ENCODE results near the gene FLRT3. TPM values are rescaled to one million over a fixed set of nuclear protein-coding genes. Genes with fewer than 3 reads are reported as not detected.

Gene FLRT3
- total RNA-seq, 1 experiment from 2014 or later = 2.1 TPM

GRCh38 chr20:14303651-14304050 is 33.8 kb downstream of the FLRT3 start:
- Histone ChIP-seq H4K20me1 (ENCODE audit: control insufficient read depth, insufficient read depth, insufficient read length) (no peaks in the 10 kb centered on the region), H3K9me3 (ENCODE audit: control insufficient read depth, low read depth, low read length) (no peaks in the 10 kb centered on the region), H3K4me2 (ENCODE audit: insufficient read depth, insufficient read length, low read length) (no peak overlapping the region), H3T11ph (ENCODE audit: low read length) (no peak overlapping the region), H3K4ac (ENCODE audit: low read depth, low read length) (no peak overlapping the region), H3K27ac (ENCODE audit: insufficient read length, low read depth, low read length) (no peak overlapping the region), H3K4me1 (ENCODE audit: insufficient read depth, low read length) (no peaks in the 10 kb centered on the region), H2BK12ac (ENCODE audit: insufficient read length, low read depth, low read length) (no peak overlapping the region), H3K23me2 (ENCODE audit: insufficient read length, low read depth, low read length, poor library complexity, severe bottlenecking) (no peaks in the 10 kb centered on the region), H3K79me1 (ENCODE audit: insufficient read depth, low read depth, low read length, poor library complexity, severe bottlenecking) (no peaks in the 10 kb centered on the region), H2BK5ac (ENCODE audit: insufficient read length, low read length) (no peak overlapping the region), H2BK20ac (ENCODE audit: low read depth, low read length, poor library complexity, severe bottlenecking) (no peak overlapping the region), H2AFZ (ENCODE audit: low read length) (no peak overlapping the region), H3K23ac (ENCODE audit: insufficient read length, low read depth, low read length) (no peak overlapping the region), H4K5ac (ENCODE audit: insufficient read length, low read depth, low read length) (no peak overlapping the region), H3K9ac (ENCODE audit: extremely low read depth, insufficient read length, low read length) (no peak overlapping the region), H4K8ac (replicated peaks; ENCODE audit: insufficient read length, low read depth, low read length) (no peak overlapping the region), H3K27me3 (ENCODE audit: insufficient read depth, low read length) (no peaks in the 10 kb centered on the region), H3K79me2 (ENCODE audit: insufficient read depth, low read length) (no peaks in the 10 kb centered on the region), H4K91ac (ENCODE audit: insufficient read length, low read depth, low read length) (no peak overlapping the region), H3K18ac (ENCODE audit: insufficient read length, low read depth, low read length) (no peak overlapping the region), H2BK120ac (ENCODE audit: low read depth, low read length, poor library complexity, severe bottlenecking) (no peak overlapping the region), H2AK5ac (ENCODE audit: insufficient read length, low read length) (no peak overlapping the region), H2BK15ac (ENCODE audit: low read depth, low read length) (no peak overlapping the region), H3K14ac (ENCODE audit: insufficient read depth, low read length) (no peak overlapping the region), H3K56ac (ENCODE audit: insufficient read length, low read depth, low read length) (no peak overlapping the region)
- no peak overlapping the region for H3K4me3 Mint-ChIP-seq
- no peak for TF ChIP-seq CTCF (conservative IDR thresholded peaks at IDR 0.05)
- H3K27ac Mint-ChIP-seq = no peak overlapping the region
- H3K9me3 Mint-ChIP-seq = no peaks in the 10 kb centered on the region
- no peak for DNase-seq
- no peaks in the 10 kb centered on the region for H3K27me3 Mint-ChIP-seq (ENCODE audit: low read depth)
- H3K36me3 Mint-ChIP-seq (ENCODE audit: insufficient read depth in 1 of 3, low read depth in 3 of 3) = no peaks in the 10 kb centered on the region
- no peaks in the 10 kb centered on the region for H3K4me1 Mint-ChIP-seq
